ENCODE measurements around the gene ZNF487.
"Not testable (repeated sequence)": the region's sequence is repeated elsewhere in the genome, so short reads cannot be mapped to it uniquely, and the experiment has no call there.

The ZNF487 gene

DNA sequence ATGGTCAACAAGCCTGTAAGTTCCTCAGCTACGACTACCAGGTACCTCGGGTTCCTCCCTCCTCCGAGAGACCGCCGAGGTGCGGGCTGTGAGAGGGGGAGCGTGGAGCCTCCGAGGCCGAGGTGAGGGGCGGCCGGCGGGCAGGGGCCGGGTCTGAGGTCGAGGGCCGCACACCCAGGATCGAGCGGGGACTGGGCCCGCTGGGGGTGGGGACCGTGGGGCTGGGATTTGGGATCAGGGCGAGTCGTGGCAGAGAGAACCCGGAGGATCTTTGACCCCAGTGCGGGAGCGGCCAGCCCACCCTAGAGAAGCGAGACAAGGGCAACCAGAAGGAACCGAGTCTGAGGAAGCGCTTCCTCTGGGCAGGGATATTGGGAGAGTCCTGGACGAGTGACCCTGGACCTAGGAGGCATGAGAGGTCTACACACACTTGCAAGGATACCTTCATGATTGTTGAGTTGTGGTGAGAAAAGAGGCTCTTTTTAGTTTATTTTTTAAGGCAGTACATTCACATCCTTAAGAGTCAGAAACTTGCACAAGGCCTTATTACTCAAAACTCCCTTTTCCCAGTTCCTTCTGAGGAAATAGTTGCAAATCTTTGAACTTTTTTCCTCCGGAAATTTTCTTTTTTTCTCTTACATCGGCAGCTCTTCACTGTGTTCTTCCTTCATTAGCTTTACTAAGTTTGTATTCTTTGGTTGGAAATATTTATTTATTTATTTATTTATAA, 395 bp downstream of the ZNF487 start:
- no peak for DNase-seq (ENCODE audit: low read depth in 3 of 3)

GRCh38 chr10:43440463-43441134, 3.7 kb downstream of the ZNF487 start:
- no peak for DNase-seq (ENCODE audit: low read depth in 3 of 3)

- no peak for DNase-seq (ENCODE audit: low read depth in 3 of 3)
These were observed 7.4 kb downstream of the ZNF487 start for GRCh38 chr10:43444323-43444722.

DNA sequence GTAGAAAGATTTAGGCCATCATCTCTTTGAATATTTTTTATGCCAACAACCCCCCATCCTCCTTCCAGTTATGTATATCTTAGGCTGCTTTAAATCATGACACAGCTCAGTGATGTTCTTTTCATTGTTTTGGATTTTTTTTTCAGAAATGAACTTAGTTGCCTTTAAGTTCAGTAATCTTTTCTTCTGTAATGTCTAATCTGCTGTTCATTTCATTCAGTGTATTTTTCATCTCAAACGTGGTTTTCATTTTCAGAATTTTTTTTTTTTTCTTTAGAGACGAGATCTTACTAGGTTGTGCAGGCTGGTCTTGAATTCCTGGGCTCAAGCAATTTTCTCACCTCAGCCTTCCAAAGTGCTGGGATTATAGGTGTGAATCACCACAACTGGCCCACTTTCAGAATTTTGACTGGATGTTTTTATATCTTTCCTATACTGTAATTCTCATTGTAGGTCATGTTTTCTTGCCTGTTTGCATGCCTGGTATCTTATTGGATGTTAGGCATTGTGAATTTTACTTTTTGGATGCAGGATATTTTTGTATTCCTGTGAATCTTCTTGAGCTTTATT, 8.1 kb downstream of the ZNF487 start:
- no peak for DNase-seq (ENCODE audit: low read depth in 3 of 3)

DNA sequence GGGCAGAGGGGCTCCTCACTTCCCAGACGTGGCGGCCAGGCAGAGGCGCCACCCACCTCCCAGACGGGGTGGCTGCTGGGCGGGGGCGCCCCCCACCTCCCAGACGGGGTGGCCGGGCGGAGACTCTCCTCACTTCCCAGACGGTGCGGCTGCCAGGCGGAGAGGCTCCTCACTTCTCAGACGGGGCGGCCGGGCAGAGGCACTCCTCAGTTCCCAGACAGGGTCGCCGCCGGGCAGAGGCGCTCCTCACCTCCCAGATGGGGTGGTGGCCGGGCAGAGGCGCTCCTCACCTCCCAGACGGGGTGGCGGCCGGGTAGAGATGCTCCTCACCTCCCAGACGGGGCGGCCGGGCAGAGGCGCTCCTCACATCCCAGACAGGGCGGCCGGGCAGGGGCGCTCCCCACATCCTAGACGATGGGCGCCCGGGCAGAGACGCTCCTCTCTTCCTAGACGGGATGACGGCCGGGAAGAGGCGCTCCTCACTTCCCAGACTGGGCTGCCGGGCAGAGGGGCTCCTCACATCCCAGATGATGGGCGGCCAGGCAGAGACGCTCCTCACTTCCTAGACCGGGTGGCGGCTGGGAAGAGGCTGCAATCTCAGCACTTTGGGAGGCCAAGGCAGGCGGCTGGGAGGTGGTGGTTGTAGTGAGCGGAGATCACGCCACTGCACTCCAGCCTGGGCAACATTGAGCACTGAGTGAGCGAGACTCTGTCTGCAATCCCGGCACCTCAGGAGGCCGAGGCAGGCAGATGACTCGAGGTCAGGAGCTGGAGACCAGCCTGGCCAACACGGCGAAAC, 9.5 kb downstream of the ZNF487 start:
- not testable (repeated sequence) for DNase-seq (ENCODE audit: low read depth in 3 of 3)

DNA sequence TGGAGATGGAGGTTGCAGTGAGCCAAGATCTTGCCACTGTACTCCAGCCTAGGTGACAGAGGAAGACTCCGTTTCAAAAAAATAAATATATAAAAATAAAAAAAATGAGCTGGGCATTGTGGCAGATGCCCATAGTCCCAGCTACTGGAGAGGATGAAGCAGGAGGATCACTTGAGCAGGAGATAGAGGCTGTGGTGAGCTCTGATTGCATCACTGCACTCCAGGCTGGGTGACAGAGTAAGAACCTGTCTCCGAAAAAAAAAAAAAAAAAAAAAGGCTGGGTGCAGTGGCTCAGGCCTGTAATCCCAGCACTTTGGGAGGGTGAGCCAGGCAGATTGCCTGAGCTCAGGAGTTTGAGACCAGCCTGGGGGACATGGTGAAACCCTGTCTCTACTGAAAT, 11.8 kb downstream of the ZNF487 start:
- no peak for DNase-seq (ENCODE audit: low read depth in 3 of 3)

DNA sequence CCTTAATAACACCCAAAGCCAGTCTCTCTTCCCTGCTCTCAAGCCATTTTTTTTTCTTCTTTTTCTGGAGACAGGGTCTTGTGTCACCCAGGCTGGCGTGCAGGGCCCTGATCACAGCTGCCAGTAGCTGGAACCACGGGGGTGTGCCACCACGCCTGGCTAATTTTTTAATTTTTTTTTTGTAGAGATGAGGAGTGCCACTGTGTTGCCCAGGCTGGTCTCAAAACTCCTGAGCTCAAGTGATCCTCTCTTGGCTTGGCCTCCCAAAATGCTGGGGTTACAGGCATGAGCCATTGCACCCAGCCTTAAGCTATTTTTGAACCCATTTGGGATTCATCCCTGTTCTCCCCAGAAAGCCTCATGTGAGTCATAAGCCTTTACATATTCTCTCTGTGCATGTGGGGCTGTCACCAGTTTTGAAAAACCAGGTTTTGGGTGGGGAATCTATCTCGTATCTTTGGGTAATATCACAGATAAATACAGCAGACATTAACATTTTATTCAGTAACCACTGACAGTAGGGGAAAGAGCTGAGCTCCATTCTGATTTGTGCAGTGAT, 15.5 kb downstream of the ZNF487 start:
- no peak for DNase-seq (ENCODE audit: low read depth in 3 of 3)

- DNase-seq (ENCODE audit: low read depth in 3 of 3): no peak
These were observed 16.4 kb downstream of the ZNF487 start for GRCh38 chr10:43453266-43453831.

DNA sequence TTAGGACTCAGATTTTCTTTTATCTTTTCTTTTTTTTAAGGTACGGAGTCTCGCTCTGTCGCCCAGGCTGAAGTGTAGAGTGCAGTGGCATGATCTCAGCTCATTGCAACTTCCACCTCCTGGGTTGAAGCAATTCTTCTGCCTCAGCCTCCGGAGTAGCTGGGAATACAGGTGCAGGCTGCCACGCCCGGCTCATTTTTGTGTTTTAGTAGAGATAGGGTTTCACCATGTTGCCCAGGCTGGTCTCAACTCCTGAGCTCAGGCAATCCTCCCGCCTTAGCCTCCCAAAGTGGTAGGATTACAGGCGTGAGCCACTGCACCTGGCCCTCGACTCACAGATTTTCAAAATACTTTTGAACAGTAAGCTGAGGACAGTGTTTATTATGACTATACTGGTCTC, 17.1 kb downstream of the ZNF487 start:
- DNase-seq (ENCODE audit: low read depth in 3 of 3): not testable (repeated sequence)

DNA sequence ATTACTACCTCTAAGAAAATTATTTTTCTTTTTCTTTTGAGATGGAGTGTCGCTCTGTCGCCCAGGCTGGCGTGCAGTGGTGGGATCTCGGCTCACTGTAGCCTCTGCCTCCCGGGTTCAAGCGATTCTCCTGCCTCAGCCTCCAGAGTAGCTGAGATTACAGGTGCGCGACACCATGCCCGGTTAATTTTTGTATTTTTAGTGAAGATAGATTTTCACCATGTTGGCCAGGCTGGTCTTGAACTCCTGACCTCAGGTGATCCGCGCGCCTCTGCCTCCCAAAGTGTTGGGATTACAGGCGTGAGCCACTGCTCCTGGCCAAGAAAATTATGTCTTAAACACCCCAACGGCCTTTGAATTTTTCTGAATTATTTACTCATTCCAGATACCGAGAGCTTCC, 19.6 kb downstream of the ZNF487 start:
- not testable (repeated sequence) for DNase-seq (ENCODE audit: low read depth in 3 of 3)

DNA sequence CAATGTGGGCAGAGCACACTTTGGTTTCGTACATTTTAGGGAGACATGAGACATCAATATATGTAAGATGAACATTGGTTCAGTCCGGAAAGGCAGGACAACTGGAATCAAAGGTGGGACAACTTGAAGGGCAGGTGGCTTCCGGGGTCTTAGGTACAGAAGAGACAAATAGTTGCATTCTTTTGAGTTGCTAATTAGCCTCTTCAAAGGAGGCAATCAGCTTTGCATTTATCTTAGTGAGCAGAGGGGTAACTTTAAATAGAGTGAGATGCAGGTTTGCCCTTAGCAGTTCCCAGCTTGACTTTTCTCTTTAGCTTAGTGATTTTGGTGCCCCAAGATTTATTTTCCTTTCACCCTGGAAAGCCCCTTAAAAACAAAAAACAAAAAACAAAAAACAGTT, 21.3 kb downstream of the ZNF487 start:
- DNase-seq (ENCODE audit: low read depth in 3 of 3): no peak

GRCh38 chr10:43461950-43462349, 25.0 kb downstream of the ZNF487 start:
- no peak for DNase-seq (ENCODE audit: low read depth in 3 of 3)

DNA sequence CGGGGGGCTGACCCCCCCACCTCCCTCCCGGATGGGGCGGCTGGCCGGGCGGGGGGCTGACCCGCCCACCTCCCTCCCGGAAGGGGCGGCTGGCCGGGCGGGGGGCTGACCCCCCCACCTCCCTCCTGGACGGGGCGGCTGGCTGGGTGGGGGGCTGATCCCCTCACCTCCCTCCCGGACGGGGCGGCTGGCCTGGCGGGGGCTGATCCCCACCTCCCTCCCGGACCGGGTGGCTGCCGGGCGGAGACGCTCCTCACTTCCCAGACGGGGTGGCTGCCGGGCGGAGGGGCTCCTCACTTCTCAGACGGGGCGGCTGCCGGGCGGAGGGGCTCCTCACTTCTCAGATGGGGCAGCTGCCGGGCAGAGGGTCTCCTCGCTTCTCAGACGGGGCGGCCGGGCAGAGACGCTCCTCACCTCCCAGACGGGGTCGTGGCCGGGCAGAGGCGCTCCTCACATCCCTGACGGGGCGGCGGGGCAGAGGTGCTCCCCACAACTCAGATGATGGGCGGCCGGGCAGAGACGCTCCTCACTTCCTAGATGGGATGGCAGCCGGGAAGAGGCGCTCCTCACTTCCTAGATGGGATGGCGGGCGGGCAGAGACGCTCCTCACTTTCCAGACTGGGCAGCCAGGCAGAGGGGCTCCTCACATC, 28.3 kb downstream of the ZNF487 start:
- not testable (repeated sequence) for DNase-seq (ENCODE audit: low read depth in 3 of 3)

DNA sequence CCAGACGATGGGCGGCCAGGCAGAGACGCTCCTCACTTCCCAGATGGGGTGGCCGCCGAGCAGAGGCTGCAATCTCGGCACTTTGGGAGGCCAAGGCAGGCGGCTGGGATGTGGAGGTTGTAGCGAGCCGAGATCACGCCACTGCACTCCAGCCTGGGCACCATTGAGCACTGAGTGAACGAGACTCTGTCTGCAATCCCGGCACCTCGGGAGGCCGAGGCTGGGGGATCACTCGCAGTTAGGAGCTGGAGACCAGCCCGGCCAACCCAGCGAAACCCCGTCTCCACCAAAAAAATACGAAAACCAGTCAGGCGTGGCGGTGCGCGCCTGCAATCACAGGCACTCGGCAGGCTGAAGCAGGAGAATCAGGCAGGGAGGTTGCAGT, 28.8 kb downstream of the ZNF487 start:
- not testable (repeated sequence) for DNase-seq (ENCODE audit: low read depth in 3 of 3)

GRCh38 chr10:43471146-43471545, 34.2 kb downstream of the ZNF487 start:
- no peak for DNase-seq (ENCODE audit: low read depth in 3 of 3)

DNA sequence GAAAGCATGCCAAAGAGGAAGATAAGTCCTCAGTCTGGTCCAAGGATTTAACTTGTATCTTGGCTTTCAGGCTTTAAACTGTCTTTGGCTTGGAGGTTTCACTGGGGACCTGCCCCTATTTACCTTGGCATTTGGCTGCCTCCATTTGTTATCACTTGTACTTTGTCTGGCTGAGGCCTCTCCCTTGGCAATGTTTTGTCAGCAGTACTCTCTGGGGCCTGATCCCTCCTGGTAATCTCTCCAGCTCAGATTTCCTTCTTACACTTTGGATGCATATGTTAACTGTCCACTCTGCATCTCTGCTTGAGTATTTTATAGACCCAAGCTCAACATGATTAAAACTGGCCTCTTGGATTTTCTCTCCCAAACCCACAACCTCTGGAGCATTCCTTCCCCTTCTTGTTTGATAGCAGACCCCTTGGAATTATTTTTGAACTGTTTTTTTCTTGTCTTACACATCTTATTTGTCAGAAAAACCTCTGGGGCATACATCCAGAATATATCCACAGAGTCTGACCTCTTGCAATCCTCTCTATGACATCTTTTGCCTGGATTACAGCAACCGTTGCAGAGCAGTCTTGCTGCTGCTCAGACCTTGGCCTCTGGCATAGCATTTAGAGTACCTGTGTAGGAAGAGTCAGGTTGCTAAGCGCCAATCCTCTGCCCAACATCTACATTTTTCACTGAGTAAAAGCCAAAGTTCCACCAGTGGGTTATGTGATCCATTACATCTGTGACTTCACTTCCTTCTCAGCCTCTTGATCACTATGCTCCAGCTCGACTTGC, 35.2 kb downstream of the ZNF487 start:
- no peak for DNase-seq (ENCODE audit: low read depth in 3 of 3)

- DNase-seq (ENCODE audit: low read depth in 3 of 3): no peak
These were observed 42.4 kb downstream of the ZNF487 start for GRCh38 chr10:43479275-43479674.

- no peak for DNase-seq (ENCODE audit: low read depth in 3 of 3)
These were observed 45.6 kb downstream of the ZNF487 start for GRCh38 chr10:43482319-43483078.

DNA sequence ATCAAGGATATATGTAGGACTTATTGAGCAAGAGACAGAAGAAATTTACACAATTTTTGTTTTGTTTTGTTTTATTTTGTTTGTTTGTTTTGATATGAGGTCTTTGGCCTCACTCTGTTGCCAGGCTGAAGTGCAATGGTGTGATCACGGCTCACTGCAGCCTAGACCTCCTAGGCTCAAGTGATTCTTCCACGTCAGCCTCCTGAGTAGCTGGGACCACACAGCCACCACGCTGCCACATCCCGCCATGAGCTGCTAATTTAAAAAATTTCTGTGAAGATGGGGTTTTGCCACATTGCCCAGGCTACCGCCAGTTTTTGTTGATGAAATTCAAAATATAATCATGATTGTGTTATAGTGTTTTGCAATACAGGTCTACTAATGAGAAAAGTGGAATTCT, 54.9 kb downstream of the ZNF487 start:
- DNase-seq (ENCODE audit: low read depth in 3 of 3): no peak

- DNase-seq (ENCODE audit: low read depth in 3 of 3): no peak
These were observed 66.0 kb downstream of the ZNF487 start for GRCh38 chr10:43502931-43503330.
